ENCODE results near the gene NECAB2. TPM values are rescaled to one million over a fixed set of nuclear protein-coding genes. Genes with fewer than 3 reads are reported as not detected.

The NECAB2 gene
- total and polyA plus RNA-seq, 2 of the 8 experiments (the other 6 are each of a cell fraction or from before 2014, with no cell fraction given), result 3.6 to 4.2 TPM

DNA sequence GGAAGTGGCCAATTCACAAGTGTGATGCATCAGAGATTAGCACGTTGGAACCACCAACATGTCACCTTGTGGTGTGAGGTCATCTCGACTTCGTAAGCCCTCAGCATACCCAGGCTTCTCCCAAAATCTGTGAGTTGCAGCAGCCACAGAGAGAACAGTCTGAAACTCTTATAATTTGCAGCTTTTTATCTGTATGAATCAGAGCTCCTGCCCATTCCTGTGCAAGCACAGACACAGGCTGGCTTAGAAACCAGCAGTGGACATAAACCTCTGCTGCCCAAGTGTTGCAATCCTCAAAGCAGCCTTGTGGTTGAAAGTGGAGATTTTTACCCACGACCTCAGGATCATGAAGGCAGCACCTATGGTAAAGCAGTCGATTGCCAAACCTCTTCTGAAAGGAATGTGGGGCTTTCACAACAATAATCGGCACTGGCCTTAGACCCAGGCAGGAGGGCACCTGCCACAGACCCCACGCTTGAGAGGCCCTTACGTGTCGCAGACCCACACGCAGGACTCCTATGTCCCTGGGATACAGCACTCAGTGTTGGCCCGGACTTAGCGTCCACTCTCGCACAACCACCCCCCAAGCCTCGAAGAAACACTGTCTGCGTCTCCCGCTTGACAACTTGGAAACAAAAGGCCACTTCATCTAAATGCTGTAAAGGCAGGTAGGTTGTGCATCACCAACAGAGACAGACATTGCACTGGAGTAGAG lies 39.5 kb upstream of the NECAB2 start:
- no peak overlapping the region for H2BK15ac ChIP-seq (ENCODE audit: low read length)
- FAIRE-seq (no peak), DNase-seq (ENCODE audit: low read depth in 1 of 2, low spot score in 2 of 2) (no peak)
- H4K20me1 ChIP-seq (replicated peaks in 1 of 2; ENCODE audit: control insufficient read depth in 1 of 2, insufficient read depth in 2 of 2, low read length in 2 of 2), result no peaks in the 10 kb centered on the region
- H3K14ac ChIP-seq (ENCODE audit: insufficient read length), result no peak overlapping the region
- no peak overlapping the region for H3K18ac ChIP-seq (ENCODE audit: extremely low read depth, low read length)
- no peaks in the 10 kb centered on the region for H3K79me1 ChIP-seq (ENCODE audit: low read depth, low read length)
- POLR2A ChIA-PET (ENCODE audit: partially characterized antibody), result interaction anchor here (4.1 kb wide), 1 partner anchor 9 kb away, joined by 19 read pairs; no protein-coding TSS in a partner anchor
- no peak overlapping the region for H2AK5ac ChIP-seq (ENCODE audit: low read depth, low read length)
- H2BK12ac ChIP-seq (ENCODE audit: low read depth, low read length), result no peak overlapping the region
- peaks cover 0 to 6% (median 3%) of the 10 kb centered on the region in 4 experiments; a peak in 4 of 7 replicates for H3K4me1 ChIP-seq (replicated peaks in 1 of 4; ENCODE audit: control insufficient read depth in 3 of 4, insufficient read depth in 4 of 4, low read length in 3 of 4)
- no peak overlapping the region for H2BK5ac ChIP-seq (ENCODE audit: low read depth, low read length)
- no peak overlapping the region; the same call in 1 of the 2 replicates for H4K8ac ChIP-seq (ENCODE audit: extremely low read depth, insufficient read depth, low read length)
- no peak overlapping the region for H3K4me3 ChIP-seq (ENCODE audit: extremely low read depth in 1 of 4, insufficient read depth in 2 of 4, low read depth in 3 of 4, low read length in 4 of 4)
- WGBS, 2 experiments (ENCODE audit: extremely low coverage in 1 of 2, insufficient coverage in 1 of 2, insufficient read length in 1 of 2, insufficient replicate concordance in 2 of 2, low coverage in 1 of 2, low lambda C conversion rate in 2 of 2, missing lambda C conversion rate in 1 of 2), result 90% methylated on average over 16 of the region's 16 CpGs; no CpG with 5 or more reads in 1 of the 2 experiments
- no peak overlapping the region for H3K23ac ChIP-seq (ENCODE audit: insufficient read length)
- peaks cover 0 to 6% (median 0%) of the 10 kb centered on the region in 4 experiments; a peak in 1 of 7 replicates for H3K27me3 ChIP-seq (replicated peaks in 1 of 4; ENCODE audit: control insufficient read depth in 3 of 4, extremely low read depth in 1 of 4, insufficient read depth in 3 of 4, low read length in 3 of 4)
- no peaks in the 10 kb centered on the region for H3K79me2 ChIP-seq (ENCODE audit: control insufficient read depth in 1 of 2, insufficient read depth in 2 of 2, low read length in 2 of 2)
- no peak overlapping the region for H2AFZ ChIP-seq (ENCODE audit: low read length)
- no peak overlapping the region for H3K4me2 ChIP-seq (ENCODE audit: insufficient read depth in 1 of 2, low read depth in 2 of 2, low read length in 2 of 2)
- no peaks in the 10 kb centered on the region for H3K36me3 ChIP-seq (ENCODE audit: control insufficient read depth in 2 of 4, insufficient read depth in 4 of 4, low read length in 3 of 4)
- no peak overlapping the region for H4K5ac ChIP-seq (ENCODE audit: insufficient read length, low read depth, low read length)
- CTCF ChIA-PET (ENCODE audit: partially characterized antibody), result interaction anchor here (0.9 to 3.4 kb wide), 13 partner anchors 8 to 131 kb away, joined by 3 to 35 read pairs (median 4); partner anchors contain the start of genes OSGIN1 and SLC38A8
- no peak overlapping the region for H4K91ac ChIP-seq (replicated peaks; ENCODE audit: insufficient read length, low read length)
- H3K23me2 ChIP-seq (ENCODE audit: low read depth, low read length), result no peaks in the 10 kb centered on the region
- H3K9ac ChIP-seq (replicated peaks in 1 of 4; ENCODE audit: extremely low read depth in 1 of 4, low read depth in 3 of 4, low read length in 3 of 4), result no peak overlapping the region
- H2BK20ac ChIP-seq (ENCODE audit: low read length), result no peak overlapping the region
- no peaks in the 10 kb centered on the region for H3K9me3 ChIP-seq (ENCODE audit: insufficient read depth in 2 of 2, low read depth in 1 of 2, low read length in 1 of 2)
- no peak overlapping the region for H3K27ac ChIP-seq (ENCODE audit: low read depth, low read length)
- no peak overlapping the region for H3K56ac ChIP-seq (replicated peaks; ENCODE audit: insufficient read length, low read depth, low read length)
- no peak overlapping the region for H2BK120ac ChIP-seq (replicated peaks; ENCODE audit: low read depth, low read length)
- no peak overlapping the region for H3K4ac ChIP-seq (replicated peaks; ENCODE audit: insufficient read length, low read depth, low read length)
- TF ChIP-seq POLR2A (IDR thresholded peaks at IDR 0.05; ENCODE audit: control extremely low read depth in 1 of 2, low read depth in 2 of 2, low read length in 2 of 2) (no peak), GABPA (IDR thresholded peaks at IDR 0.05; ENCODE audit: borderline replicate concordance, insufficient read depth, low read length) (no peak), ASH2L (IDR thresholded peaks at IDR 0.05; ENCODE audit: low read length) (no peak), CHD2 (IDR thresholded peaks at IDR 0.05; ENCODE audit: low read length) (no peak), NANOG (IDR thresholded peaks at IDR 0.05; ENCODE audit: insufficient read depth, low read depth, low read length, poor library complexity, severe bottlenecking) (no peak), SIX5 (IDR thresholded peaks at IDR 0.05; ENCODE audit: low read depth, low read length) (no peak), TCF12 (IDR thresholded peaks at IDR 0.05; ENCODE audit: low read depth, low read length) (no peak), YY1 (IDR thresholded peaks at IDR 0.05; ENCODE audit: low read depth, low read length) (no peak), JUND (IDR thresholded peaks at IDR 0.05; ENCODE audit: low read length) (no peak), RNF2 (IDR thresholded peaks at IDR 0.05; ENCODE audit: borderline replicate concordance, low read depth, low read length, missing control alignments, poor library complexity, severe bottlenecking) (no peak), CTBP2 (IDR thresholded peaks at IDR 0.05; ENCODE audit: borderline replicate concordance, insufficient read depth, insufficient read length, low read length) (no peak), CREB1 (IDR thresholded peaks at IDR 0.05) (no peak)
- TF ChIP-seq, protein P1, sequence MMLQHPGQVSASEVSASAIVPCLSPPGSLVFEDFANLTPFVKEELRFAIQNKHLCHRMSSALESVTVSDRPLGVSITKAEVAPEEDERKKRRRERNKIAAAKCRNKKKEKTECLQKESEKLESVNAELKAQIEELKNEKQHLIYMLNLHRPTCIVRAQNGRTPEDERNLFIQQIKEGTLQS (IDR thresholded peaks at IDR 0.05; ENCODE audit: insufficient read depth, low read depth, low read length), result no peak
